Astrocyte of the cerebellum (primary cell): ENCODE measurements around the gene VEZT.

ENCODE experiments used
- DNase-seq: peaks from one replicate; pipeline ENCODE4 v3.0.0-alpha.2; 2011; ENCODE audit warnings: low read depth
- H3K4me3 ChIP-seq: 2 replicates; pipeline ENCODE4 v1.5.1; 2011; ENCODE audit warnings: mild to moderate bottlenecking, low read depth, low read length, moderate library complexity
- CTCF ChIP-seq: IDR thresholded peaks from 2 replicates; pipeline ENCODE4 v1.5.1; 2012; ENCODE audit warnings: low read length, low read depth, moderate library complexity, mild to moderate bottlenecking; ENCODE audit errors: missing control alignments
- in situ Hi-C: cut with HindIII; loops from 2 replicates; pipeline ENCODE4 v1.10.0; 2017; ENCODE audit warnings: low sequenced_read_pairs

Gene VEZT

GRCh38 chr12:95266254-95266653 lies 48.6 kb downstream of the VEZT start:
- DNase-seq, result no peak
- no peak for TF ChIP-seq CTCF
- H3K4me3 ChIP-seq, result no peak overlapping the region
- in situ Hi-C loops, result loop anchor here (5.0 kb wide), 1 partner anchor 56 kb away; no protein-coding TSS in a partner anchor

GRCh38 chr12:95269892-95270291 lies 52.3 kb downstream of the VEZT start:
- no peak for DNase-seq
- no peak overlapping the region for H3K4me3 ChIP-seq
- no peak for TF ChIP-seq CTCF
- in situ Hi-C loops, result loop anchor here (5.0 kb wide), 1 partner anchor 52 kb away; no protein-coding TSS in a partner anchor

- in situ Hi-C loops, result no loop called here
- TF ChIP-seq CTCF, result no peak
- no peak for DNase-seq
- H3K4me3 ChIP-seq, result no peak overlapping the region
Observed at GRCh38 chr12:95271465-95271864, 53.9 kb downstream of the VEZT start.

GRCh38 chr12:95277139-95277538 lies 59.5 kb downstream of the VEZT start:
- no peak overlapping the region for H3K4me3 ChIP-seq
- no peak for TF ChIP-seq CTCF
- DNase-seq, result peak; percentile 72
- in situ Hi-C loops, result no loop called here

- no peak overlapping the region for H3K4me3 ChIP-seq
- no peak for TF ChIP-seq CTCF
- DNase-seq, result no peak
- in situ Hi-C loops, result no loop called here
Observed at GRCh38 chr12:95279856-95280255, 62.2 kb downstream of the VEZT start.

- TF ChIP-seq CTCF, result no peak
Observed at GRCh38 chr12:95282266-95282665, 64.7 kb downstream of the VEZT start.

GRCh38 chr12:95283371-95283770 lies 65.8 kb downstream of the VEZT start:
- no peak for DNase-seq
- no peak for TF ChIP-seq CTCF
- in situ Hi-C loops, result no loop called here

More at GRCh38 chr12:95282266-95282665, 64.7 kb downstream of the VEZT start:
- peak; percentile 23 for DNase-seq
- in situ Hi-C loops, result no loop called here
- H3K4me3 ChIP-seq, result no peak overlapping the region

More at GRCh38 chr12:95283371-95283770, 65.8 kb downstream of the VEZT start:
- no peak overlapping the region for H3K4me3 ChIP-seq
